HEK293T (cell line): Measurements from ENCODE around the gene PCDHGA6.
A peak's percentile ranks its signal among the peaks of the same experiment; 100 is the strongest.
"Not testable (repeated sequence)": the region's sequence is repeated elsewhere in the genome, so short reads cannot be mapped to it uniquely, and the experiment has no call there.

Experiments
- CTCF ChIA-PET: fragments of 350-600 bp; formaldehyde crosslinking; extraction: SDS; loops from one replicate; lab custom pipeline; 2021; ENCODE audit warnings: antibody characterized with exemption, inconsistent platforms; lab: Yijun Ruan, JAX
- POLR2A ChIA-PET: fragments of 350-600 bp; formaldehyde crosslinking; extraction: SDS; loops from one replicate; lab custom pipeline; 2020; ENCODE audit warnings: antibody characterized with exemption, inconsistent platforms; lab: Yijun Ruan, JAX
- DNase-seq: peaks from one replicate; pipeline ENCODE4 v3.0.0; 2012; ENCODE audit warnings: mixed read lengths; ENCODE audit errors: extremely low spot score
- ARNT ChIP-seq: fragments of 450-650 bp; IDR thresholded peaks from 2 replicates; pipeline ENCODE4 v1.6.1; 2017; ENCODE audit warnings: mild to moderate bottlenecking
- BHLHE40 ChIP-seq: fragments of 450-650 bp; IDR thresholded peaks from 2 replicates; pipeline ENCODE4 v1.6.1; 2016; ENCODE audit warnings: mild to moderate bottlenecking, moderate library complexity, borderline replicate concordance
- CTBP1 ChIP-seq: fragments of 450-650 bp; IDR thresholded peaks from 2 replicates; pipeline ENCODE4 v1.6.1; 2016; ENCODE audit warnings: borderline replicate concordance
- ELF4 ChIP-seq: fragments of 450-650 bp; IDR thresholded peaks from 2 replicates; pipeline ENCODE4 v1.6.1; 2017; ENCODE audit warnings: antibody characterized with exemption
- FOXA1 ChIP-seq: fragments of 450-650 bp; IDR thresholded peaks from 2 replicates; pipeline ENCODE4 v1.6.1; 2016; ENCODE audit warnings: mild to moderate bottlenecking
- FOXK2 ChIP-seq: fragments of 450-650 bp; IDR thresholded peaks from 2 replicates; pipeline ENCODE4 v1.6.1; 2016; ENCODE audit warnings: mild to moderate bottlenecking
- FOXM1 ChIP-seq: fragments of 450-650 bp; IDR thresholded peaks from 2 replicates; pipeline ENCODE4 v1.6.1; 2017; ENCODE audit warnings: mild to moderate bottlenecking, borderline replicate concordance
- HDGF ChIP-seq: fragments of 450-650 bp; IDR thresholded peaks from 2 replicates; pipeline ENCODE4 v1.6.1; 2017; ENCODE audit warnings: antibody characterized with exemption, borderline replicate concordance
- L3MBTL2 ChIP-seq: fragments of 450-650 bp; conservative IDR thresholded peaks from 2 replicates; pipeline ENCODE4 v1.6.1; 2016; ENCODE audit warnings: mild to moderate bottlenecking
- LEF1 ChIP-seq: fragments of 450-650 bp; IDR thresholded peaks from 2 replicates; pipeline ENCODE4 v1.6.1; 2017; ENCODE audit warnings: mild to moderate bottlenecking, borderline replicate concordance
- NFRKB ChIP-seq: fragments of 450-650 bp; IDR thresholded peaks from 2 replicates; pipeline ENCODE4 v1.6.1; 2016; ENCODE audit warnings: mild to moderate bottlenecking, moderate library complexity
- SP1 ChIP-seq: fragments of 450-650 bp; IDR thresholded peaks from 2 replicates; pipeline ENCODE4 v1.6.1; 2017
- SUZ12 ChIP-seq: fragments of 450-650 bp; IDR thresholded peaks from 2 replicates; pipeline ENCODE4 v1.6.1; 2016; ENCODE audit warnings: mild to moderate bottlenecking
- TARDBP ChIP-seq: fragments of 450-650 bp; IDR thresholded peaks from 2 replicates; pipeline ENCODE4 v1.6.1; 2016
- ZNF384 ChIP-seq: fragments of 450-650 bp; IDR thresholded peaks from 2 replicates; pipeline ENCODE4 v1.6.1; 2016
- TF ChIP-seq, protein P1 (sequence below): fragments of 450-650 bp; IDR thresholded peaks from 2 replicates; pipeline ENCODE4 v1.6.1; 2016

The PCDHGA6 gene

GRCh38 chr5:141412854-141413539 lies 39.3 kb downstream of the PCDHGA6 start, which contains the start of gene PCDHGA10:
Gene PCDHGA10, plus strand, starts transcription at chr5:141412987. Its CDS starts 189 bp downstream, at chr5:141413176.
- DNase-seq = peak; percentile 45
- TF ChIP-seq TARDBP = no peak
- no peak for TF ChIP-seq SP1
- TF ChIP-seq FOXA1 = no peak
- TF ChIP-seq CTBP1 = no peak
- no peak for TF ChIP-seq L3MBTL2
- TF ChIP-seq SUZ12 = no peak
- TF ChIP-seq NFRKB = no peak
- TF ChIP-seq, protein P1, sequence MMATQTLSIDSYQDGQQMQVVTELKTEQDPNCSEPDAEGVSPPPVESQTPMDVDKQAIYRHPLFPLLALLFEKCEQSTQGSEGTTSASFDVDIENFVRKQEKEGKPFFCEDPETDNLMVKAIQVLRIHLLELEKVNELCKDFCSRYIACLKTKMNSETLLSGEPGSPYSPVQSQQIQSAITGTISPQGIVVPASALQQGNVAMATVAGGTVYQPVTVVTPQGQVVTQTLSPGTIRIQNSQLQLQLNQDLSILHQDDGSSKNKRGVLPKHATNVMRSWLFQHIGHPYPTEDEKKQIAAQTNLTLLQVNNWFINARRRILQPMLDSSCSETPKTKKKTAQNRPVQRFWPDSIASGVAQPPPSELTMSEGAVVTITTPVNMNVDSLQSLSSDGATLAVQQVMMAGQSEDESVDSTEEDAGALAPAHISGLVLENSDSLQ = no peak
- TF ChIP-seq FOXK2 = no peak
- no peak for TF ChIP-seq ZNF384
- no peak for TF ChIP-seq FOXM1
- TF ChIP-seq ELF4 = no peak
- ChIA-PET POLR2A (no interaction called here), CTCF (interaction anchor here (0.7 to 1.7 kb wide), 5 partner anchors 8 to 424 kb away, joined by 3 to 11 read pairs (median 5); partner anchors contain the start of genes PCDHGA11 and TAF7)

DNA sequence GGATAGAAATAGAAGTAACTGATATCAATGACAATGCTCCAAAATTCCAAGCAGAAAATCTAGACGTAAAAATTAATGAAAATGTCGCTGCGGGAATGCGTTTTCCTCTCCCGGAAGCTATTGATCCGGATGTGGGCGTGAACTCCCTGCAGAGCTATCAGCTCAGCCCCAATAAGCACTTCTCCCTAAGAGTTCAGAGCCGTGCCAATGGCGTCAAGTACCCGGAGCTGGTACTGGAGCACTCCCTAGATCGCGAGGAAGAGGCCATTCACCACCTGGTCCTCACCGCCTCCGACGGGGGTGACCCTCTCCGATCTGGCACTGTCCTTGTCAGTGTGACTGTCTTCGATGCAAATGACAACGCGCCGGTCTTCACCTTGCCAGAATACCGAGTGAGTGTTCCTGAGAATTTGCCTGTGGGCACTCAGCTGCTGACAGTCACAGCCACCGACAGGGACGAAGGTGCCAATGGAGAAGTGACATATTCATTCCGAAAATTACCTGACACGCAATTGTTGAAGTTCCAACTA lies 39.9 kb downstream of the PCDHGA6 start:
- ChIA-PET POLR2A (no interaction called here), CTCF (interaction anchor here (1.7 kb wide), 2 partner anchors 7 to 150 kb away, joined by 8 to 11 read pairs; partner anchors contain the start of gene PCDHGA11)
- DNase-seq = no peak
- no peak for TF ChIP-seq ARNT
- TF ChIP-seq CTBP1 = no peak
- no peak for TF ChIP-seq FOXM1
- TF ChIP-seq, protein P1 = no peak
- no peak for TF ChIP-seq FOXK2
- TF ChIP-seq SP1 = no peak
- TF ChIP-seq TARDBP = no peak
- TF ChIP-seq SUZ12 = no peak
- no peak for TF ChIP-seq ZNF384
- TF ChIP-seq BHLHE40 = no peak
- no peak for TF ChIP-seq LEF1
- TF ChIP-seq FOXA1 = no peak
- no peak for TF ChIP-seq HDGF
- TF ChIP-seq ELF4 = no peak
- no peak for TF ChIP-seq L3MBTL2
- TF ChIP-seq NFRKB = no peak

- CTCF ChIA-PET, POLR2A ChIA-PET: not testable (repeated sequence)
Observed at GRCh38 chr5:141414548-141415274, 41.0 kb downstream of the PCDHGA6 start.

GRCh38 chr5:141415275-141415618 lies 41.6 kb downstream of the PCDHGA6 start:
- CTCF ChIA-PET, POLR2A ChIA-PET, DNase-seq: not testable (repeated sequence)

More at GRCh38 chr5:141414548-141415274, 41.0 kb downstream of the PCDHGA6 start:
- not testable (repeated sequence) for DNase-seq

DNA sequence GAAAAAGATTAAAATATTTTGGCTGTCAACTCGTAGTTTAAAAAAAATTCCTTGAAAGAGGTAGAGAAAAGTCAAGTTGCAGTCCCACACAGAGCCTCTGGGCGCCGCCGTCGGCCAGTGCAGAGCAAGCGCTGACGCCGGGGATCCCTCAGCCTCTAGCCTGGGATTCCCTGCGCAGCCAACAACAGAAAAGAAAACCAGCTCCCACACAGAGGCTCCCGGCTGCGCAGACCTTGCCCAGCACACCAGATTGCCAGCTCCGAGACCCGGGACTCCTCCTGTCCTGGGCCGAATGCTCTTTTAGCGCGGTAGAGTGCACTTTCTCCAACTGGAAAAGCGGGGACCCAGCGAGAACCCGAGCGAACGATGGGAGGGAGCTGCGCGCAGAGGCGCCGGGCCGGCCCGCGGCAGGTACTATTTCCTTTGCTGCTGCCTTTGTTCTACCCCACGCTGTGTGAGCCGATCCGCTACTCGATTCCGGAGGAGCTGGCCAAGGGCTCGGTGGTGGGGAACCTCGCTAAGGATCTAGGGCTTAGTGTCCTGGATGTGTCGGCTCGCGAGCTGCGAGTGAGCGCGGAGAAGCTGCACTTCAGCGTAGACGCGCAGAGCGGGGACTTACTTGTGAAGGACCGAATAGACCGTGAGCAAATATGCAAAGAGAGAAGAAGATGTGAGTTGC lies 43.9 kb downstream of the PCDHGA6 start, which contains the start of gene PCDHGB7:
Gene PCDHGB7 (plus strand): TSS at position 184 of the 679 bp plus-strand sequence. CDS start 183 bp downstream, at position 367.
- peak; percentile 53 for DNase-seq
- POLR2A ChIA-PET = not testable (repeated sequence)
- CTCF ChIA-PET = interaction anchor here (0.6 to 1.1 kb wide), 7 partner anchors 11 to 221 kb away, joined by 3 to 4 read pairs (median 3); partner anchors contain the start of genes PCDHB14 and PCDHGC3

GRCh38 chr5:141419074-141419880 lies 45.6 kb downstream of the PCDHGA6 start:
- no peak for TF ChIP-seq SP1
- TF ChIP-seq, protein P1 = no peak
- no peak for TF ChIP-seq LEF1
- TF ChIP-seq FOXA1 = no peak
- TF ChIP-seq ZNF384 = no peak
- no peak for TF ChIP-seq HDGF
- TF ChIP-seq FOXM1 = no peak
- POLR2A ChIA-PET = no interaction called here
- CTCF ChIA-PET = no interaction called here
- no peak for DNase-seq
